Right lung (tissue), 10 donors: ENCODE measurements around the gene RGS4. TPM values are rescaled to one million over a fixed set of nuclear protein-coding genes. Genes with fewer than 3 reads are reported as not detected.

ENCODE experiments used
- DNase-seq, 2 donors: peaks; one replicate each; pipeline ENCODE4 v3.0.0-alpha.2; 2013
- long read RNA-seq, 8 donors: transcript quantifications; one replicate each; lab custom pipeline, GENCODE V29; 2026
- polyA plus RNA-seq, 5 donors: library from polyadenylated mRNA; unstranded; fragments of 120-200 nt; gene quantifications; one replicate each; pipeline versions ENCODE4 v1.2.1 to v1.2.3, GENCODE V29; 2013; ENCODE audit warnings: inconsistent platforms in 1 of 5, low replicate concordance in 1 of 5; ENCODE audit not compliant: insufficient read length in 5 of 5, insufficient read depth in 1 of 5

Gene RGS4
- polyA plus RNA-seq: 1 to 10 TPM; 1.3 to 3.9 (median 2.1) TPM
- long read RNA-seq, donor 1: 0 reads
- long read RNA-seq, donor 2, partial matches to known transcripts: 0 of 2 reads
- long read RNA-seq, donor 2, other reads (novel, unspliced or antisense): 0 of 2 reads
- long read RNA-seq, donor 3, partial matches to known transcripts: 0 of 2 reads
- long read RNA-seq, donor 3, other reads (novel, unspliced or antisense): 0 of 2 reads
- long read RNA-seq, donor 4: 0 reads
- long read RNA-seq, donor 5: 0 reads
- long read RNA-seq, donor 6: 0 reads
- long read RNA-seq, donor 7, partial matches to known transcripts: 0 of 1 reads
- long read RNA-seq, donor 7, other reads (novel, unspliced or antisense): 0 of 1 reads
- long read RNA-seq, donor 8: 0 reads

DNA sequence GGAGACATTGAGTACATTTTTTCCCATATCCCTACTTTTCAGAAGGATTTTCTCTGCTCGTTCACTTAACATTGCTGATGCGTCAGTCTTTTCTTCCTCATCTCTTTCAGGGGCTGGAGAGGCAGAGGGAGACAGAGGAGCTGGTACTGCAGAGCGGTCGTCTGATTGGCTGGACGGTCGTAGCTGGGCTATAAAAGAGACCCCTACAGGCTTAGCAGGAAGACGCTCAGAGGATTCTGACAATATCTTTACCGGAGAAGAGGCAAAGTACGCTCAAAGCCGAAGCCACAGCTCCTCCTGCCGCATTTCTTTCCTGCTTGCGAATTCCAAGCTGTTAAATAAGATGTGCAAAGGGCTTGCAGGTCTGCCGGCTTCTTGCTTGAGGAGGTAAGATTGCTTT is at the start of gene RGS4:
Gene RGS4 (plus strand): TSS at position 220 of the 400 bp plus-strand sequence. CDS start 124 bp downstream, at position 344.
- DNase-seq: peak; percentile 49 to 75

DNA sequence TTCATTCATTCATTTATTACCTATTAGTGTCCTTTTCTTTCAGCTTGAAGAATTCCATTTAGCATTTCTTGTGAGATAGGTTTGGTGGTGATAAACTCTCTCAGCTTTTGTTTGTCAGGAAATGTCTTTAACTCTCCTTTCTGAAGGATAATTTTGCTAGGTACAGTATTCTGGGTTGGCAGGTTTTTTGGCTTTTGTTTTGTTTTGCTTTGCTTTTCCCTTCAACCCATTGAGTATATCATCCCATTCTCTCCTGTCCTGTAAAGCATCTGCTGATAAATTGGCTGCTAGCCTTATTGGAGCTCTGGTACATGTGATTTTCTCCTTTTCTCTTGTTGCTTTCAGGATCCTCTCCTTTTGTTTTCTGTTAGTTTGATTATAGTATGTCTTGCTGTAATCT is 47.0 kb upstream of the RGS4 start:
- DNase-seq: no peak

DNA sequence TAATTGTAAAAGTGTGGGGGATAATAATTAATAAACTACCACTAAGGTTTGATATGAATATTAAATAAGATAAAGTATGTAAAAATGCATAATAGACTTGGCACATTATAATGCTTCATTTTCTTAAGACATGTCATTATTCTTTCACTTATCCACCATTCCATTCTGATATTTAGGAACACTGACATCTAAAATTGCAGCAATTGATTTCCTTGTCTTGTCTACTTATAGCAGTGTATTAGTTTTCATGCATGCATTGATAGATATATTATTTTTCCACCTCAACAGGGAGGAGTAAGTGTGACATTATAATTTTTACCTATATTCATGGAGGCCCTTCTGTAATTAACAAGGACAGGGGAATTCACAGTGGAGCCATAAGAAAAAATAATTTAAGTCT is 41.6 kb upstream of the RGS4 start:
- no peak for DNase-seq

DNA sequence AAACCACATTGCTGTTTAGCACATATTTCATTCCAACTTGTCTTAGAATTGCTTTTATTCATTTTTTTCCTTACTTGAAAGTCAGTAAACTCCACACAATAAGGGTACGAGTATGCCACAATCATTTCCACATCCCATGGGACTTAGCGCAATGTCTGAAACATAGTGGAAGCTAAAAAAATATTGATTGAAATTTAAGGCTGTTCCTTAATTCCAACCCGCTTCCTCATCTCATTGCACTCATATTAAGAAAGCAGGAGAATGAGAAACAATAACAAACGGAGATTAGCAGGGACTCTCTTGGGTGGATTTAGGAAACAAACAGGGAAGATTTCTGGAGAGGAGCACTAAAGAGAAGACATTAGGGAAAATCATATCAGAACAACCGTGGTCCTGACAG is 39.3 kb upstream of the RGS4 start:
- no peak for DNase-seq

DNA sequence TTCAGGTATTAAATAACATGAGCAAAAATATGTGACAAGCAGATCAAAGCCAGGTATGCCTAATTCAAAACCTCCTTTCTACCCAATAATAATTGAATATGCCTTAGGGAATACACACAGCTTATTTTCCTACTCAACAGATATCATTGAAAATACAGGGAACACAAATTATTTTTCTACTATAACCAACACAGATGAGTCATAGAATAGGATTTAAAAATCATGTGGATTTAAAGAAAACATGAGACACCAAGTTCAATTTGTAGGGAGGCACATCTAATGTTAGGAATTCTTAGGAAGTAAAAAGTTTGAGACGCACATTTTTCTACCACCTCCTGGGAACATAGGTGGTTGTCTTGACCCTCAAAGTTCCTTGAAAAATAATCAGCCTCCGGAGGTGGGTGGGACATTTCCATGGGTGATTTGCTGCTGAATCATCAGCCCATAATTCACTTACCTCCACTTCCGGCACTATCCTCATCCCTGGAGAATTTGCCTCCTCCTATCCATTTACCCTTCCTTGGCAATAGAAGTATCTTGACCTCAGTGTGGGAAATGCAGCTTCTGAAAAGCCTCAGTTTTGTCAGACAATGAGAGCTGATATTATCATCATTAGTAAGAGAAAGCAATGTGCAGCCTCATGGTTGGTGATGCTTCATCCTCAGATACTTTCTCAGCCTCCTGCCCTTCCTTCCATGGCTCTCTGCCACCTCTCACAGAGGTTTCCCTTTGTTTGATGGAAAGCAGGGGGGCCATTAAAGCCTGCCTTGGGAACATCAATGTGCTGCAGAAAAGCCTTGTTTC is 33.5 kb upstream of the RGS4 start:
- DNase-seq: no peak

DNA sequence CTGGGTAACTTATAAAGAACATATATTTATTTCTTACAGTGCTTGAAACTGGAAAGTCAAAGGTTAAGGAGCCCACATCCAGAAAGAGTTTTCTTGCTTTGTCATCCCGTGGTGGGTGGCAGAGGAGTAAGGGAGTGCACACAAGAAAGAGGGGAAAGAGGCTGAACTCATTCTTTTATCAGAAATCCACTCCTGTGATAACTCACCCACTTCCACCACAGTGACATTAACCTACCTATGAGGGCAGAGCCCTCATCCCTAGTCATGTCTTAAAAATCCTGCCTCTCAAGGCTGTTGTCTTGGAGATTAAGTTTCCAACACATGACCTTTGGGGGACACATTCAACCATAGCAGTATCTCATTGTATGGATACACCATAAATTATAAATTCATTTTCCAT is 32.5 kb upstream of the RGS4 start:
- DNase-seq: no peak

DNA sequence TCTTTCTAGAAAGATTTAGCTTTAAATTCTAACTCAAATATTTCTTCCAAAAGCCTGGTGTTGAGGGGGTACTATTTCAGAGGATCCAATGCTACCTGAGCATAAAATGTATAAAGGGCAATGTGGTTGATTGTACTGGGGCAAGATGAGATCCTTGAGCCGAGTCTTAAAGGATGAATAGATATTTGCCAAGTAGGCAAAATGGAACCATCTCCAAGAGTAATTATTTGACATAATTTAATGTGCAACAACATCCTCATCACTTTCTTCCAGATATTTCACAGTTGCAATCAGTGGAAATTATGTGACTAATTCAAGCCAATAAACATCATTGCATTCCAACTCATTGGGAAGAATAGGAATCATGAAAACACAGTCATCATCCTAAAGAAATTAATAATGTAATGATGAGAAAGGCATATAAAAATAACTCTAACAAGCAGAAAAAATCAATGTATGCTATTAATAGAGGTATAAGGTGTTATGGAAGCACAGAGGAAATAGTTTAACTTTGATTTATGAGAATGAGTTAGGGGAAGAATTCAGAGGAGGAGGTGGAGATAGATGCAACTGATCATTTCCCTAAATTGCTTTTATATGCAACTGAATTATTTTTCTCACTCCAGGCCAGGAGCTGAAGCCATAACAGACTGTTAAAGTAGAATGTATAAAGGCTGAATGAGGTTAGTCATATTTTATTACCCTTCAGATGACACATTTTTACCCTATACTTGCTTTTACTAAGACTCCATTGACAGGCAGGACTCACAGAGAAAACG is 30.0 kb upstream of the RGS4 start:
- DNase-seq: no peak

DNA sequence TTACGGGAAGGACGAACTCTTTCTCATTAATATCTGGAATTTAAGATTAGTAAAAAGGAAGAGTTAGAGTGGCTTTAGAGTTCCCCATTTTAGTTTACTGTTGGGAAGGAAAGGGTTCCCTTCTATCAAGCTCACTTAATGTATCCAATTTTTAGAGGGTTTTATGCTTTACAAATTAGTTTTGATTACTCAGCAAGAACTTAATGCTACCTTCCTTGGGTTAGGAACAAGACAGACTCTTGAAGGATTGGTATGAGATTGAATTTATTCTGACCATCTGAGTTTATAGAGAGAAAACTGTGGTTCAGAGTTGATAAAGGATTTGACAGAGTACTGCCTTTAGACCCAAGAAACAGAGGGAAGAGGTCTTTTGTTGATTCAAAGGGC is 29.5 kb upstream of the RGS4 start:
- no peak for DNase-seq

DNA sequence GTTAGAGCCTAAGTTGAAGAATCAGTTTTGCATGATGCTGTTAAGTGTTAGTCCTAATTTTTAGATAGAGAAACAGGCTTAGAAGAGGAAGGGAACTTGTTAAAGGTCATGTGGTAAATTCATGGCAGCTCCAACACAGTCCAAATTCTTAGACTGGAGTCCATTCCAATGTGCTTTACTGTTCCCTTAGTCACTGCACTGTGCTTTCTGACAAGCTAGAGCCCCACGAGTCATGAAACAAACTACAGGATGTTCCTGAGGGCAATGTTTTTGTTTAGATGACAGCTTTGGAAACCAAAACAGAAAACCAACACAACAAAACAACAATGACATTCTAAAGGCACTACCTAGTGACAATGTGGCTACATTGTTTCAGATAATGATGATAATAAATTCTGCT is 23.1 kb upstream of the RGS4 start:
- no peak for DNase-seq

DNA sequence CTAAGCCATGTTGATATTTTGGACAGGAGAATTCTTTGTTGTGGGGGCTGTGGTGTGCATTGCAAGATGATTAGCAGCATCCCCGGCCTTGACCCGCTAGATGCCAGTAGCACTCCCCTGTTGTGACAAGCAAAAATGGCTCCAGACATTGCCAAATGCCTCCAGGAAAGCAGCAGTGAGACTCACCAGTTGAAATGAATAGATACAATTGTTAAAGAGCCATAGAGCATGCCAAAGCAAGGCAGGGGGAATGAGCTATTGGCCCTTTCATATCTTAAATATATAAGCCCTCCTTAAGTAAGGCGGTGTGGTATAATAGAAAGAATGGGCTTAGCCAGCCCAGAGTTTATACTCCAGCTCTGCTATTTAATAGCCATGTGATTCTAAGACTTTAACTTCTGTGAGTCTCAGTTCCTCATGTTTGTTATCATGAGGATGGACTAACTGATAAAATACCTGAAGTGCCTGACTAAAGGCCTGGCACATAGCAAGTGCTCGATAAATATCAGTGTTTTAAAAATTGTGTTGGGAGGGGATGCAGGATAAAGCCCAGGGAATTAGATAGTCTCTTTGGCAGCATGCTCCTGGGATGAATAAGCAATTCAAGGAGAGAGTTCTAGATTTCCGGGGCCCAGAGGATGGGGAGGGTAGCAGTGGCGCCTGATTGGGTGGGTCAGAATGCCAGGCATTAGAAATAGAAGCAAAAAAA is 21.1 kb upstream of the RGS4 start:
- no peak for DNase-seq

DNA sequence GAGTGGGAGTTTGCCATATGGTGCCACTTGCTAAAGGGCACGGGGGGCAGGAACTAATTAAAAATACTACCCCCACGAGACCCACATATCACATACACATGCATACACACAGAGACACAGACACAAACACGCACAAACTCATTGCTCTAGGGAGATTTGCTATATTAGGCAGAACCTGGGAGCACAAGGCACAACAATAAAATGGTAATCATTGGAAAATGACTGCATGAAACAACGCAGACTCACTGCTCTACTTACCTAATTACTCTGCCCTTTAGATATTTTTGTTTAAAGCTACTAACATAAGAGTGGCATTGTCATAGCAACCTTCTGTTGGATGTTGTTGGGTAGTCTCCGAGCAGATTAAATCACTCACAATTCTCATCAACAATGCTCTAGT is 20.3 kb upstream of the RGS4 start:
- no peak for DNase-seq

DNA sequence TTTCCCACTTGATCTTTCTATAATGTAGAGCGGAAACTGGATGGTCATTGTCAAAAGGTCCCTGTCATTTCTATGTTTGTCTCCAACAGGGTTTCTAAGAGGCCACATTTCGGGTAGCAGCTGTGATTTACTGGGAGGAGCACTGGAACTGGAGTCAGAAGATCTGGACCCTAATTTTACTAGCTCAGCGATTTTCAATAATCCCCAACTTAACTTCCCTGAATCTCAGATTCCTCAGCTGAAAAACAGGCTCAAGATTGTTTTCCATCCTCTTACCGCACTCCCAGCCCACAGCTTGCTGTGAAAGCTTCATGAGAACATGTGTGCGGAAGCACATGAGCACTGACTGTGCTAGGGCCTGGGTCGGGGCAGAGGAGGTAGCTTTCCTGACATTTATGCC is 19.9 kb upstream of the RGS4 start:
- no peak for DNase-seq

DNA sequence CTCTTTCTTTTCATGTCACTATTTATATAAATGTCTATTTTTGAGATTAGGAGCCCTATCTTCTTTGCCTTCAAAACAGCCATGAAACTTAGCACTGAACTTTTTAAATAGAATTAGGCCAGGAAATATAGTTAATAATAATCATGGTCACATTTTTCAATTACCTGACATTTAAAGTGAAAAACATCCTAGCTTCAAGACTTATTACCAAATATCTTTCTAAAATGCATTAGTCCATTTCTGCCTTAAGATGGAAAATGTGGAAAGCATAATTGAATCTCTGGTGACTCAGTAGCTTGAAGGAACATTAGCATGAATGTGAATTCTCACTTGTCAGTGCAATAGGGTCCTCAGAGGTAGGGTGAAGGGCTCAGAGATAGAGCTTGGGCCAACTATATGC is 18.7 kb upstream of the RGS4 start:
- no peak for DNase-seq

DNA sequence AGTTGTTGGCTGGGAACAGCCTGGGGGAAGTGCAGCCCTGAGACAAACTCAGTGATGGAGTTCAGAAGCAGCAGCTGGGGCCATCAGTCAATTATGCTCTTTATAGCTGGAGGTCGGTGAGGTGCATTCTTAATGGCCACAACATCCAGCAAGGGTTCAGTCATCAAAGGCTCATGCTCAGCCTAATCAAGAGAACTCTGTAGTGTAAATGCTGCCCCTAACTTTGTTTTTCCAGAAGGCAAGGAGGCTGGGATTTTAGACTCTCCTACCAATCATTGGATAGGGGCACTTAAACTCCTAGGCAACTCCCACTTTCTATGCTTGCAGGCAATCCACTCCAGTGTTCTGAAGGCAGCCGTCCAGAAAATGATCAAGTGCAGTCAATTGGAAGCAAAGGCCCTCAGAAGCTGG is 15.0 kb upstream of the RGS4 start:
- peak in 1 of 2 donors; percentile 5 for DNase-seq

DNA sequence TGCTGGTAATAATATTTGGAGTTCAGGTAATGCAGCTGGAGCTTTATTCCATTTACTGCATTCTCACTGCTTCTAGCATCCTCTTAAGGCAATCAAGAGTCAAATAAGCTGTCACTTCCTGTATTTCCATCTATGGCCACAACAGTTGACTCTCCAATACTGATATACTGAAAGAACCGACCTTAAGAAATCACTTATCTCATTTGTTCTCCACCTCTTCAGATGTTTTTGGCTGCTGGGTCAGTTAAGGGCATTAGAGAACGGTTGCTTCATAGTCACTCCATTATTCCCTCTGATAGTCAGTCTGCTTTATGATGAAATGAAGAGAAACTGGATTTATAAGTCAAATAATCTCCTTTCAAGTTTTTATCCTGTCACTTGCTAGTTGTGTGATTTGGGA is 14.2 kb upstream of the RGS4 start:
- DNase-seq: no peak

DNA sequence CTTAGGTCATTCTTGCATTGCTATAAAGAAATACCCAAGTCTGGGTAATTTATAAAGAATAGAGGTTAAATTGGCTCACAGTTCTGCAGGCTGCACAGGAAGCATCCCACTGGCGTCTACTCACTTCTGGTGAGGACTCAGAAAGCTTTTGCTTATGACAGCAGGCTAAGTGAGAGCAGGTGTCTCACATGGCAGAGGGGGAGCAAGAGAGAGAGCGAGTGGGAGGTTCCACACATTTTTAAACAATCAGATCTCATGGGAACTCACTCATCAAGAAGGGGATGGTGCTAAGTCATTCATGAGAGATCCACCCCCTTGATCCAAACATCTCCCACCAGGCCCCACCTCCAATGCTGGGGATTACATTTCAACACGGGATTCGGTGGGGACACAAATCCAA is 13.6 kb upstream of the RGS4 start:
- DNase-seq: no peak

DNA sequence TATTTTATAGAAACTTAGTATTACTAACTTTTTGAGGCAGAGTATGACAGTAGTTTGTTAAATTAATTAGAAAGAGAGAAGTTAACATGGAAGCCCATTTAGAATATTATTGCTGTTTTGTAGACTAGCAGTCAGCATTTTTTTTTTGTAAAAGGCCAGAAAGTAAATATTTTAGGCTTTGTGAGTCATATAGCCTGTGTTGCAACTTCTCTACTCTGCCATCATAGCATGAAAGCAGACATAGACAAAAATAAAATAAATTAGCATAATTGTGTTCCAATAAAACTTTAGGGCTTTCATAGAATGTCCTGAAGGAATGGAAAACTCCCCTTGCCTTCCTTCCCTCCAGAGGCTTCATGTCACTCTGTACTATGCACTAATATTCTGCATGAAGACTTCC is 12.3 kb upstream of the RGS4 start:
- DNase-seq: no peak

DNA sequence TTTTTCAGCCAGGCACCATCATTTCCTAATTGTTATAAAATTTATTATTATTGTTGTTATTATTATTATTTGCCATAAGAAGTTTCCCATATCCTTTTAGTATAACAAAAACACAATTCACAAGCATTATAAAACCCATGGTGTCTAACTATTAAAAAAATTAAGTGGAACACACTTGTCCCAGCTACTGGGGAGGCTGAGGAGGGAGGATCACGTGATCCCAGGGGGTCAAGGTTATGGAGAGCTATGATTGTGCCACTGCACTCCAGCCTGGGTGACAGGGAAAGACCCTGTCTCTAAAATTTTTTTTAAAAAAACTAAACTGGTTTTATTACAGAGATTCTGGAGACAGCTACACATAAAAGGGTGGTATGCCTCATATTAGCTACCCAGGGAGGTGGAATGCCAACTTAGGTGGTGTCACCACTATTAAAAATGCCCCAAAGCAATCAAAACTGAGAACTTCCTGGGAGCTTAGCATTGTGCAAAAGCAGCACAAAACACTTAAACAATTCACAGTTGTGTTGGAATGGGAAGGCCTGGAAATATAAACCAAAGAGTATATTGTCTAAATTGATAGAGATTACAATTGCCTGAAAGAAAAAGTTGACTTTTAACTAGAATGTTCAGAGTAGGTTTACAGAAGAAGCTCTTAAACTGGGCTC is 8.7 kb upstream of the RGS4 start:
- no peak for DNase-seq

DNA sequence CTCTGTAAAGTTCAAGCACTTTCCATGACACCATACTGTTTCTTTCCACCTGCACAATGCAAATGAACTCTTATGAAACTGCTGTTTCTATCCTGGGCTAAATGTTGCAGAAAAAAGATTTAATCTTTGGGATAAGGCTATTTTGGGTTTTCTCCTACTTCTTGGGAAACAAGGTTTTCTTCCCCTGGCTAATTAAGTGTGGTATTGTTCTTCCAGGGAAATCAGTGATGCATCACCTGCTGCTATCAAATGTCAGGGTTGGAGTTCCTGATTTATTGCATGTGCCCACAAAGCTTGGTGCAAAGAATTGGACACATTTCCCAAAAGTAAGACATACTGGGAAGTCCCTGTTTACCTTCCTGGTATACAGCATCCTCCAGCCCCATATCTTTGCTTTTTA is 6.0 kb upstream of the RGS4 start:
- no peak for DNase-seq

DNA sequence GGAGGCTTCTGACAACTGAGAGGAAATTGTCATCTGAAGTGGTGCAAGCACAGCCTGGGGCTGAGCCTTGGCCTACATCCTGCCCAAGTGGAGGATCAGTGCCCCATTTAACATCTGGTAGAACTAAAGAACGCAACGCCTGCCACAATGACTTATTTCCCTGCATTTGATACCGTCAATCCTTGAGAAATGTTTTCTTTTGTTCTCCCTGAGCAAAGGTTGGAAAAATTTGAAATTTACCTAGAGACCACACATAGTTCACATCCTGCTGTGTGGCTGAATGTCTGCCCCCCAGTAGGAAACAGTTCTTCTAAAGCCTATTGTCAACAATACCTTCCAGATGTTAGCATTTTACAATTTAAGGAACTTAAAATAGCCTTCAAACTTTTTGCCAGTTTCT is 5.6 kb upstream of the RGS4 start:
- no peak for DNase-seq

DNA sequence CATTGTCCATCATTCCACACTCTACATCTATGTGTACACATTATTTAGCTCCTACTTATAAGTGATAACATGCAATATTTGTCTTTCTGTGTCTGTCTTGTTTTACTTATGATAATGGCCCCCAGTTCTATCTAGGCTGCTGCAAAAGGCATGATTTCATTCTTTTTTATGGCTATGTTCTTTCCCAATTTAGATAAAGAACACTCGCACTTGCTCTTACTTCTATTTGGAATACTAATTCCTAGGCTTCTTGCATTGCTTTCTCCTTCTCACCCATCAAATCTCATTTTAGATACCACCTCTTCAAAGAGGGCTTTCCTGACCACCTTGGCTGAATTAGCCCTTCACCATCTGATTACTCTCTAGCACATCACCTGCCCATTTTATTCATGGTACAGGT is 3.0 kb upstream of the RGS4 start:
- DNase-seq: no peak
